Suprapubic skin (tissue), 4 donors: ENCODE results near the gene JAZF1. TPM values are rescaled to one million over a fixed set of nuclear protein-coding genes. Genes with fewer than 3 reads are reported as not detected.

ENCODE experiments used
- DNase-seq, 2 donors: peaks; one replicate each; pipeline ENCODE4 v3.0.0-alpha.2; 2019; ENCODE audit warnings: low spot score in 2 of 2
- H3K27ac ChIP-seq: fragments of 200-600 bp; sonication (generic); one replicate; pipeline ENCODE4 v1.5.1; 2019
- H3K27me3 ChIP-seq: fragments of 200-600 bp; sonication (generic); one replicate; pipeline ENCODE4 v1.5.1; 2019
- H3K36me3 ChIP-seq: fragments of 200-600 bp; sonication (generic); one replicate; pipeline ENCODE4 v1.5.1; 2019
- H3K4me1 ChIP-seq: fragments of 200-600 bp; sonication (generic); one replicate; pipeline ENCODE4 v1.5.1; 2019
- H3K4me3 ChIP-seq: fragments of 200-600 bp; sonication (generic); one replicate; pipeline ENCODE4 v1.5.1; 2019; ENCODE audit warnings: mild to moderate bottlenecking
- H3K9me3 ChIP-seq: fragments of 200-600 bp; sonication (generic); one replicate; pipeline ENCODE4 v1.5.1; 2019
- EP300 ChIP-seq: sonication (generic); formaldehyde crosslinking; IDR thresholded peaks from one replicate; pipeline ENCODE4 v1.6.1; 2017; ENCODE audit warnings: antibody characterized with exemption
- POLR2A ChIP-seq, 2 donors: fragments of 450-650 bp; IDR thresholded peaks; one replicate each; pipeline ENCODE4 v1.6.1; 2017; ENCODE audit warnings: antibody characterized with exemption in 2 of 2, mild to moderate bottlenecking in 2 of 2, moderate library complexity in 2 of 2
- POLR2AphosphoS5 ChIP-seq, 3 donors: sonication (generic); formaldehyde crosslinking; IDR thresholded peaks; one replicate each; pipeline ENCODE4 v1.6.1; 2017; ENCODE audit warnings: antibody characterized with exemption in 3 of 3
- WGBS: methylation state at CpG from one replicate; pipeline ENCODE4 v1.1.5; 2018; 5-methylcytosine and 5-hydroxymethylcytosine counted together
- total RNA-seq, 4 donors: library from RNA; depleted of rRNA; stranded (reverse); fragments of >200 nt; gene quantifications; one replicate each; pipeline ENCODE4 v1.1.0, GENCODE V29; 2016
- TF ChIP-seq, protein P1 (sequence below), 2 donors: fragments of 200-600 bp in 1 of 2; fragments of 450-650 bp in 1 of 2; sonication (generic) in 1 of 2; IDR thresholded peaks; one replicate each; pipeline ENCODE4 v1.5.1; 2016 to 2019; ENCODE audit warnings: antibody characterized with exemption in 2 of 2, mild to moderate bottlenecking in 1 of 2, moderate library complexity in 1 of 2

Gene JAZF1
- total RNA-seq, 4 donors from 2014 or later: 5.0 to 8.4 (median 7.4) TPM

DNA sequence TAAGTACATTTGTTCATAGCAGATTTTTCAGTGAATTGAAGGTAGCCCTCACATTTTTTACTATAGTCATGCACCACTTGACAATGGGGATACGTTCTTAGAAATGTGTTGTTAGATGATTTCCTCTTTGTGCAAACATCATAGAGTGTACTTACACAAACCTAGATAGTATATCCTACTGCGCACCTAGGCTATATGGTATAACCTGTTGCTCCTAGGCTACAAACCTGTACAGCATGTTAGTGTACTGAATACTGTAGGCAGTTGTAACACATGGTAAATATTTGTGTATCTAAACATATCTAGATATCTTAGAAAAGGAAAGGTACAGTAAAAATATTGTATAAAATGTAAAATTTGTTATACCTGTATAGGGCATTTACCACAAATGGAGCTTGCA, 399.4 kb downstream of the JAZF1 start:
- Histone ChIP-seq H3K4me3 (no peak overlapping the region), H3K27me3 (no peaks in the 10 kb centered on the region), H3K4me1 (no peaks in the 10 kb centered on the region), H3K9me3 (no peaks in the 10 kb centered on the region), H3K27ac (no peak overlapping the region), H3K36me3 (peaks cover 8% of the 10 kb centered on the region)
- TF ChIP-seq POLR2AphosphoS5 (IDR thresholded peaks at IDR 0.05) (no peak), EP300 (no peak), POLR2A (IDR thresholded peaks at IDR 0.05) (no peak)
- TF ChIP-seq, protein P1, sequence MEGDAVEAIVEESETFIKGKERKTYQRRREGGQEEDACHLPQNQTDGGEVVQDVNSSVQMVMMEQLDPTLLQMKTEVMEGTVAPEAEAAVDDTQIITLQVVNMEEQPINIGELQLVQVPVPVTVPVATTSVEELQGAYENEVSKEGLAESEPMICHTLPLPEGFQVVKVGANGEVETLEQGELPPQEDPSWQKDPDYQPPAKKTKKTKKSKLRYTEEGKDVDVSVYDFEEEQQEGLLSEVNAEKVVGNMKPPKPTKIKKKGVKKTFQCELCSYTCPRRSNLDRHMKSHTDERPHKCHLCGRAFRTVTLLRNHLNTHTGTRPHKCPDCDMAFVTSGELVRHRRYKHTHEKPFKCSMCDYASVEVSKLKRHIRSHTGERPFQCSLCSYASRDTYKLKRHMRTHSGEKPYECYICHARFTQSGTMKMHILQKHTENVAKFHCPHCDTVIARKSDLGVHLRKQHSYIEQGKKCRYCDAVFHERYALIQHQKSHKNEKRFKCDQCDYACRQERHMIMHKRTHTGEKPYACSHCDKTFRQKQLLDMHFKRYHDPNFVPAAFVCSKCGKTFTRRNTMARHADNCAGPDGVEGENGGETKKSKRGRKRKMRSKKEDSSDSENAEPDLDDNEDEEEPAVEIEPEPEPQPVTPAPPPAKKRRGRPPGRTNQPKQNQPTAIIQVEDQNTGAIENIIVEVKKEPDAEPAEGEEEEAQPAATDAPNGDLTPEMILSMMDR (IDR thresholded peaks at IDR 0.05): no peak
- no peak for DNase-seq
- 94% methylated on average over 2 of the region's 2 CpGs for WGBS

Other genes with a start within 250 kb of the JAZF1 start
- gene CREB5, start 231.7 kb upstream of the JAZF1 start, total RNA-seq: 10 to 100 TPM in 2 of 4 donors, 1 to 10 TPM in 2; 6.2 to 12.1 (median 10.0) TPM